ENCODE data around the gene MYCBPAP. TPM values are rescaled to one million over a fixed set of nuclear protein-coding genes. Genes with fewer than 3 reads are reported as not detected.

MYCBPAP gene
- total and polyA plus RNA-seq, 2 donors from 2014 or later, result 0.72 to 2.9 TPM

DNA sequence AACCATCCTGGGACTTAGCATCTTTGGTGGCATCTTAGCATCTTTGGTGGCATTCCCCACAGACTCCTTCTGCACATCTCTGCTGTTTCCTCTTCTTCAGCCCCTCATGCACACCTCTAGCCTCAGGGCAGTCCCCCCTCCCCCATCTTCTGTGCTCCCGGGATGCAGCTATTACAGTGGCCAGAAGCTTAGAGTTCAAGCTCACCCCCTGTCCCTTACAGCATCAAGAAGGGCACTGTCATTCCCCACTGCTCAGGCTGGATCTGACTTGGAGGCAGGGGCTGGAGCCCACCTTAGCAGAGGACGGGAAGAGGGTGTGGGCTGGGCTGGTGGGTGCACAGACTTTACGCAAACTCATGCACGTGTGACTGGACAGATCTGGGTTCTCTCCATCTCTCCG, 24.9 kb downstream of the MYCBPAP start:
- no peaks in the 10 kb centered on the region for H3K9me3 ChIP-seq (ENCODE audit: control insufficient read depth in 2 of 3, insufficient read depth in 1 of 3, low read length in 3 of 3)
- H3K9ac ChIP-seq (ENCODE audit: low read length in 3 of 3), result peak overlapping the region; percentile 15 to 91 (median 65)
- DNase-seq (no peak), FAIRE-seq (no peak)
- H3K27me3 ChIP-seq (ENCODE audit: control insufficient read depth, insufficient read depth, low read length), result no peaks in the 10 kb centered on the region
- TF ChIP-seq, protein P1, sequence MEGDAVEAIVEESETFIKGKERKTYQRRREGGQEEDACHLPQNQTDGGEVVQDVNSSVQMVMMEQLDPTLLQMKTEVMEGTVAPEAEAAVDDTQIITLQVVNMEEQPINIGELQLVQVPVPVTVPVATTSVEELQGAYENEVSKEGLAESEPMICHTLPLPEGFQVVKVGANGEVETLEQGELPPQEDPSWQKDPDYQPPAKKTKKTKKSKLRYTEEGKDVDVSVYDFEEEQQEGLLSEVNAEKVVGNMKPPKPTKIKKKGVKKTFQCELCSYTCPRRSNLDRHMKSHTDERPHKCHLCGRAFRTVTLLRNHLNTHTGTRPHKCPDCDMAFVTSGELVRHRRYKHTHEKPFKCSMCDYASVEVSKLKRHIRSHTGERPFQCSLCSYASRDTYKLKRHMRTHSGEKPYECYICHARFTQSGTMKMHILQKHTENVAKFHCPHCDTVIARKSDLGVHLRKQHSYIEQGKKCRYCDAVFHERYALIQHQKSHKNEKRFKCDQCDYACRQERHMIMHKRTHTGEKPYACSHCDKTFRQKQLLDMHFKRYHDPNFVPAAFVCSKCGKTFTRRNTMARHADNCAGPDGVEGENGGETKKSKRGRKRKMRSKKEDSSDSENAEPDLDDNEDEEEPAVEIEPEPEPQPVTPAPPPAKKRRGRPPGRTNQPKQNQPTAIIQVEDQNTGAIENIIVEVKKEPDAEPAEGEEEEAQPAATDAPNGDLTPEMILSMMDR (IDR thresholded peaks at IDR 0.05; ENCODE audit: borderline replicate concordance, extremely low read depth, insufficient read depth), result no peak
- intact Hi-C loops (cut with DNase I), result no loop called here
- peak overlapping the region; percentile 89 to 91 for H3K27ac ChIP-seq (ENCODE audit: low read depth in 2 of 2, low read length in 2 of 2)
- H3K36me3 ChIP-seq (ENCODE audit: control insufficient read depth in 2 of 3, insufficient read depth in 3 of 3, low read length in 3 of 3), result peaks cover 0 to 3% (median 0%) of the 10 kb centered on the region in 3 donors
- peak overlapping the region; percentile 56 to 69 (median 65) for H3K4me3 ChIP-seq (ENCODE audit: low read length in 3 of 3)
- H3K4me1 ChIP-seq (ENCODE audit: control insufficient read depth in 2 of 3, insufficient read depth in 2 of 3, low read depth in 1 of 3, low read length in 3 of 3), result peaks cover 0 to 35% (median 9%) of the 10 kb centered on the region in 3 donors

DNA sequence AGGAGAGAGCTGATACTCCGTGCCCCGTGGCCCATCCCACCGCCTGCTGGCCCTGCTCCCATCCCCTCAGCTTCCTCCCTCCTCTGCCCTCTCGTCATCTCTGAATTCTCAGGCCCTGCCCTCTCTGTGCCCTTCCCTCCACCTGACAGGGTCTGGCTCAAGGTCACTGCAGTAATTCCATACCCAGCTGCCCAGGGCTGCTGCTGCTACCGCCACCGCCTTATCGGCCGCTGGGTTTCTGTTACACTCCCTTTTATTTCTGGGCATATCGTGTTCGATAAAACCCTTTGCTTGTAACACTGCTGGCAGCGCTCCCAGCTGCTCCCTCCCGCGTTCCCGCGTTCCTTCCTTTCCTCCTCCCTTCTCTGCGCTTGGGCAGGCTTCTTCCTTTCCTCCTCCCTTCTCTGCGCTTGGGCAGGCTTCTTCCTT, 25.5 kb downstream of the MYCBPAP start:
- intact Hi-C loops (cut with DNase I), result no loop called here
- Histone ChIP-seq H3K4me3 (ENCODE audit: low read length in 3 of 3) (peak overlapping the region; percentile 56 to 69 (median 65)), H3K36me3 (ENCODE audit: control insufficient read depth in 2 of 3, insufficient read depth in 3 of 3, low read length in 3 of 3) (peaks cover 0 to 5% (median 0%) of the 10 kb centered on the region in 3 donors), H3K27ac (ENCODE audit: low read depth in 2 of 2, low read length in 2 of 2) (peak overlapping the region; percentile 89 to 91), H3K27me3 (ENCODE audit: control insufficient read depth, insufficient read depth, low read length) (no peaks in the 10 kb centered on the region), H3K9me3 (ENCODE audit: control insufficient read depth in 2 of 3, insufficient read depth in 1 of 3, low read length in 3 of 3) (no peaks in the 10 kb centered on the region), H3K4me1 (ENCODE audit: control insufficient read depth in 2 of 3, insufficient read depth in 2 of 3, low read depth in 1 of 3, low read length in 3 of 3) (peaks cover 0 to 39% (median 9%) of the 10 kb centered on the region in 3 donors), H3K9ac (ENCODE audit: low read length in 3 of 3) (peak overlapping the region; percentile 15 to 91 (median 46))
- DNase-seq (peak; percentile 79 to 86 (median 80)), FAIRE-seq (no peak)
- TF ChIP-seq, protein P1 (IDR thresholded peaks at IDR 0.05; ENCODE audit: borderline replicate concordance, extremely low read depth, insufficient read depth), result no peak

DNA sequence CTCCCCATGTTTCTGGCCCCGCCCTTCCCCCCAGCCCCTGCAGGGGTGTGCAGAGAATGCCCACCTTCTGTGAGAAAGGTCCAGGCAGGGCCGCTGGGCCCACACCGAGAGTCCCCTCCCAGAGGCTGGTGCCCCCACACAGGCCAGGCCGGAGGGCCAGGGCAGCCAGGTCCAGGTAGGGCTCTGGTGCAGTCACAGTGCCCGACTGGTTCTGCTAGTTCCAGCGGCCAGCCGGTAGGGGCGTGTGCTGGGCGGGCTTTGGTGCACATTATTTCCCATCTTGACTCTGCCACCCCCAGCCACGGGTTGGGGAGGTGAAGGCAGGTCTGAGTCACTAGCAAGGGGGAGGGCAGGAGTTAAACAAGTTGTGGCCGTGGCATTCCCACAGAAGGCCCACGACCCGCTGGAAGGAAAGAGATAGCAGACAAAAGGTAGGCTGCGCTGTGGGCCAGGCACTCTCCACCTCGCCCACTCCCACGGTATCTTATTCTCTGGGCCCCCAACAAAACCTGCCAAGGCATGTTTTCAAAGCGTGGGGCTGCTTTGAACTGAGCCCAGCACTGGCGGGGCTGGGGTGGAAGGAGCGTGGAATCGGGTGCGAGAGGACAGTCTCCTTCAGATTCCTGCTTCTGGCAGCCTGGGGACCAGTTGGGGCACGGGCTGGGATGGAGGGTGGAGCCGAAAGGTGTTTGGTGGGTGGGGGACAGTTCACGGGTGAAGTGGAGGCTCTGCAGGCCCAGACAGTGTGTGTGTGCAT, 26.2 kb downstream of the MYCBPAP start:
- TF ChIP-seq, protein P1 (IDR thresholded peaks at IDR 0.05; ENCODE audit: borderline replicate concordance, extremely low read depth, insufficient read depth), result peak; percentile 16
- no peak for FAIRE-seq
- peak; percentile 63 to 91 (median 81) for DNase-seq
- Histone ChIP-seq H3K9me3 (ENCODE audit: control insufficient read depth in 2 of 3, insufficient read depth in 1 of 3, low read length in 3 of 3) (no peaks in the 10 kb centered on the region), H3K4me1 (ENCODE audit: control insufficient read depth in 2 of 3, insufficient read depth in 2 of 3, low read depth in 1 of 3, low read length in 3 of 3) (peaks cover 0 to 43% (median 9%) of the 10 kb centered on the region in 3 donors), H3K36me3 (ENCODE audit: control insufficient read depth in 2 of 3, insufficient read depth in 3 of 3, low read length in 3 of 3) (peaks cover 0 to 5% (median 2%) of the 10 kb centered on the region in 3 donors), H3K9ac (ENCODE audit: low read length in 3 of 3) (peak overlapping the region in 2 of 3 donors; percentile 62 to 91), H3K27me3 (ENCODE audit: control insufficient read depth, insufficient read depth, low read length) (no peaks in the 10 kb centered on the region), H3K4me3 (ENCODE audit: low read length in 3 of 3) (peak overlapping the region in 2 of 3 donors; percentile 65 to 69), H3K27ac (ENCODE audit: low read depth in 2 of 2, low read length in 2 of 2) (peak overlapping the region; percentile 89 to 91)
- intact Hi-C loops (cut with DNase I), result no loop called here

Data from kidney (tissue), 14 donors.